AG09319 (cell line): ENCODE results near the gene TIMM23.

Experiments
- DNase-seq: peaks from one replicate; pipeline ENCODE4 v3.0.0-alpha.2; 2010; ENCODE audit warnings: low read depth; ENCODE audit errors: extremely low read depth
- TF ChIP-seq, protein P1 (sequence below): IDR thresholded peaks from 2 replicates; pipeline ENCODE4 v1.5.1; 2011; ENCODE audit warnings: low read depth, mild to moderate bottlenecking, inconsistent platforms, low read length, moderate library complexity

Gene TIMM23

DNA sequence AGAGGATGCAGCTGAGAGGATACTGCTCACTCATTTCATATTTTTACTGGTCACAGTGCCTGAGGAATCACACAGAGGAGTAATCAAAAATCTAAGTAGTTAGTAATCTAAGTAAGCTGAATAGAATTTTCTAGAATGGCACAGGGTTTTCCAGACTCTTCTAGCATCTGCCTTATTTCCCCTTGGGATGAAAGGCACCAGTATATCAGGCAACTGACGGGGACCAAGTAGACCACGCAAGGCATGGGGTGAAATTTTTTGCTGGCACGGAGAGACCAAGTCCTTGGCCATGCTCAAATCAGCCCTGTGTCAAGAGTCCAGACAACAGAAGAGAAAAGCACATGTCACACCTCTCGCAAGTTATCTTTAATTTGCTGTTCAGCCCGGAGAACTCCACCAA lies 43.9 kb downstream of the TIMM23 start:
- no peak for DNase-seq
- TF ChIP-seq, protein P1, sequence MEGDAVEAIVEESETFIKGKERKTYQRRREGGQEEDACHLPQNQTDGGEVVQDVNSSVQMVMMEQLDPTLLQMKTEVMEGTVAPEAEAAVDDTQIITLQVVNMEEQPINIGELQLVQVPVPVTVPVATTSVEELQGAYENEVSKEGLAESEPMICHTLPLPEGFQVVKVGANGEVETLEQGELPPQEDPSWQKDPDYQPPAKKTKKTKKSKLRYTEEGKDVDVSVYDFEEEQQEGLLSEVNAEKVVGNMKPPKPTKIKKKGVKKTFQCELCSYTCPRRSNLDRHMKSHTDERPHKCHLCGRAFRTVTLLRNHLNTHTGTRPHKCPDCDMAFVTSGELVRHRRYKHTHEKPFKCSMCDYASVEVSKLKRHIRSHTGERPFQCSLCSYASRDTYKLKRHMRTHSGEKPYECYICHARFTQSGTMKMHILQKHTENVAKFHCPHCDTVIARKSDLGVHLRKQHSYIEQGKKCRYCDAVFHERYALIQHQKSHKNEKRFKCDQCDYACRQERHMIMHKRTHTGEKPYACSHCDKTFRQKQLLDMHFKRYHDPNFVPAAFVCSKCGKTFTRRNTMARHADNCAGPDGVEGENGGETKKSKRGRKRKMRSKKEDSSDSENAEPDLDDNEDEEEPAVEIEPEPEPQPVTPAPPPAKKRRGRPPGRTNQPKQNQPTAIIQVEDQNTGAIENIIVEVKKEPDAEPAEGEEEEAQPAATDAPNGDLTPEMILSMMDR = no peak

DNA sequence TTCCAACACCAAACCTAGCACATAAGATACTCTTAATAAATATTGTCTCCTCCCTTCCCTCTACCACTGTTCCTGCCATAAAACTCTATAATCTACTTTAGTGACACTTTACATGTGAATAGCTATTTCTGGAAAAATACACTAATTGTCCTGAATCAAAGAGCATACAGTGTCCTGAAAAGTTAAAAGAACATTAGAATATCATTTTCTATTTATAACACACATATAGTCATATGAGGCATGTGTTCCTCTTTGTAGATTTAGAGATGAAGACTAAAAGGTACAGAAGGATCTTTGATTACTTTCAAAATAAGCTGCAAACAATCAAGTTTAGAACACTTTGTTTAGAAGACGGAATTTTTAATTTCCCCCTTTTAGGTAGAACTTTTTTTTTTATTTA lies 44.5 kb downstream of the TIMM23 start:
- DNase-seq = no peak
- TF ChIP-seq, protein P1 = no peak

DNA sequence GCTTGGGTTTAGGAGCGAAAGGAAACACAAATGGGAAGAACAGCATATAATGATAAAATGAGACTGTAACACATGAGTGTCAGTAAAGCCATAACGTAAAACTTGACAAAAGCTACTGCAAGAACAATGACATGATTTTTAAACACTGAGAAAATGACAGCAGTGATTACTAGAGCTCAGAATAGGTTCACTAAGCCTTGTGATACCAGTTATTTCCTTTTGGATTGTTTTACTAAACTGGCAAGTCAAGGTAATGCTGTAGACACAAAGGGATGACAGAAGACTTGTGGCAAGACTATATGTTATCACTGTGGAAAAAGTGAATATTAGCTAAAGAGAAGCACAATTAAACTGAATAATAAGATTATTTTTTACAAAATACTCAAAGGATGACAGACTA lies 45.4 kb downstream of the TIMM23 start:
- TF ChIP-seq, protein P1 = no peak
- no peak for DNase-seq

DNA sequence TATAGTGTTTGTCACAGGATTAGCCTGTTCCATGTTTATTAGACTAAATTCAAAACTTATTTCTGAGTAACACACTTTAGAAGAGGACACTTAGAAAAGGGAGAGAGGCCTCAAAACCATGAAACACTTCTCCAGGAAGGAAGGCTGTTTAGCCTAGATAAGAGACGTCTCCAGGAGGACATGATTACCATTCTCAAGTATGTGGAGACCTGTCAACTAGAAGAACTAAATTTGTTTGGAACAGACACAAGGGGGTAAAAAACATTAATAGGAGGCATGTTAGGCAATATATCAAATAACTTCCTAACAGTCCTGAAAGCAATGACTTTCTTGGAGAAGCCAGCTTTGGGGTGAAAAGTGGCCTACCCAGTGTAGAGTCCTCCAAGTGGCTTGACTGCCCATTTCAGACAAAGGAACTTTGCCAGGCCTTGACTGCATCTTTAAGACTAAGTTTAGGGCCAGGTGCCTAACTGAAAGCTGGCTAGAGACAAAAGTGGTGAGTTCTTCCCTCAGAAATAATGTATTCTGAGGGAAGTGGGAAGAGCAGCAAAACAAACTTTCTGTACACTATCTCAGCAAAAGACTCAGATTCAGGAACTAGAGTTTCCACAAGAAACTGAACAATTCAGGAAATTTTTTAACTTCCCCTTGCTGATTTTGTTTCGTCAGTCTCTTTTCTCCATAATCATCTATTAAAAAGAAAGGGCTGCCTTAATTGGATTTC lies 46.3 kb downstream of the TIMM23 start:
- DNase-seq = no peak
- TF ChIP-seq, protein P1 = no peak

DNA sequence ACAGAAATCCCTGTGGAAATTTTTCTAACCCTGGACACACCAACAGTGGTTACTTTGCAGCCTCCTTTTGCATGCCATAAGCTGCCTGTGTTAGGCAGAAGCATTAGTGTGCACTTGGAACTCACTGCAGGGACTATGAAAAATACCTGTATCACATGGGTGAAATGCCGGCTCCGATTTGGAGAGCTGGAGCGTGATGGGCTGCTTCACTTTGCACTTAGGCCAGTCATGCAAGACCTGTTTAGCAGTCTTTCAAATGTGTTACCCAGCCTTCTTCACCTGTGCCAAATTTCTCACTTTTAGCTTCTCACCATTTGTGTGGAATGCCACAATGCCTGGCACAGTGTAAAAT lies 46.9 kb downstream of the TIMM23 start:
- DNase-seq = no peak
- TF ChIP-seq, protein P1 = no peak

DNA sequence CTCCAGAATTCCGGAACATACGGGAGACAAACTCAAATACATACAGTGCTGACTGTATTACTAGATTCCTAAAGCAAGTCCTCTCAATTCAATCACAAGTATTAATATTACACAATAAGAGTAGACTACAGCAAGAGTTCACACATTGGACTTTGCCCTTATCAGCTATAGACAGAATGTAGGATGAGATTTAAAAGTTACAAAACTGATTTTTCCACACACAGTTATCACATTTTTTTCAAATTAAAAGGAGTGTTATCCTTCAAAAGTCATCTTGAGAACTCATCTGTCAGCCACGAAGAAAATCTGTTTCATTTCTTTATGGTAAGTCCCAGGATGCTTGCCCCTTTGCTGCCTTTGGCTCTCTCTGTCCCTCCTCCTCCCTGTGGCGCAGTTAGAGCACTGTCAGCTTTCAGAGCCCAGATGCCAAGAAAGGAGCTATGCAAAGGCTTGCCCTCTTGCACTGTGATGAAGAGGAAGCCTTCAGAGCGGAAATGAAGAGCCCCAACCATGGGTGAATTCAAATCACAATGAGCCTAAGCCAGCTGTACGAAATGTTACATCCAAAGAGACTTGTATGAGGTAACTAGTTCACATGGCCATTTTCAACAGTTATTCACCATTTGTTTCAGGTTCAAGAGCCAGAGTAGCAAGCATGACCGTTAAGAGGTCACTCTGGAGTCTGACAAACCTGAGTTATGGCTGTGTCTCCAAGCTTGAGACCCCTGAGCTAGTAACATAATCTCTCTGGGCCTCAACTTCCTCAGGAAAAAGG lies 47.5 kb downstream of the TIMM23 start:
- no peak for DNase-seq
- TF ChIP-seq, protein P1 = no peak

DNA sequence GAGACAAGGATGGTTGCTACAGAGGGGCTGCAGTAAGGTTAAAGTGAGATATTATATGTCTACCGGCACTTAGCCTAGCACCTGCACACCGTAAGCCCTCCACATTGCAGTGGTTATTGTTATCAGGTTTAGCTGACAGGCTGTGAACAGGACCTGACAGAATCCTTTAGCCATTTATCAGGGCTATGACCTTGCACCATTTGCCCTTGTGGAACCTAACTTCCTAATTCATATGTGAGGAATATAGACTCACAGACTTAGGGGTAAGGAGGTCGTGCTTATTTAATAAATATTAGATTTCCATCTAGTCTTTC lies 48.0 kb downstream of the TIMM23 start:
- TF ChIP-seq, protein P1 = no peak
- DNase-seq = no peak
